Breast epithelium (tissue), 4 donors: Measurements from ENCODE around the gene OXA1L. TPM values are rescaled to one million over a fixed set of nuclear protein-coding genes. Genes with fewer than 3 reads are reported as not detected.

ENCODE experiments used
- DNase-seq, 2 donors: peaks; one replicate each; pipeline ENCODE4 v3.0.0-alpha.2; 2019; ENCODE audit warnings: low spot score in 2 of 2
- H3K27ac ChIP-seq, 2 donors: fragments of 200-600 bp; sonication (generic) in 1 of 2; one replicate each; pipeline ENCODE4 v1.5.1; 2016 to 2019; ENCODE audit warnings: mild to moderate bottlenecking in 1 of 2
- H3K27me3 ChIP-seq, 2 donors: fragments of 200-600 bp; sonication (generic) in 1 of 2; one replicate each; pipeline versions ENCODE4 v1.5.1 to v1.6.0; 2017 to 2019; ENCODE audit warnings: control low read depth in 1 of 2, mild to moderate bottlenecking in 1 of 2
- H3K36me3 ChIP-seq: fragments of 200-600 bp; one replicate; pipeline ENCODE4 v1.5.1; 2019
- H3K4me1 ChIP-seq, 2 donors: fragments of 200-600 bp; sonication (generic); one replicate each; pipeline ENCODE4 v1.5.1; 2016 to 2019; ENCODE audit warnings: control low read depth in 1 of 2
- H3K4me3 ChIP-seq, 3 donors: fragments of 200-600 bp; sonication (generic); 1 replicate in 2 of 3; 2 replicates in 1 of 3; pipeline ENCODE4 v1.5.1; 2016 to 2019; ENCODE audit warnings: mild to moderate bottlenecking in 3 of 3, moderate library complexity in 2 of 3
- H3K9me3 ChIP-seq, 2 donors: fragments of 200-600 bp; sonication (generic) in 1 of 2; one replicate each; pipeline ENCODE4 v1.5.1; 2016 to 2019; ENCODE audit warnings: control low read depth in 1 of 2
- CTCF ChIP-seq, 3 donors: fragments of 450-650 bp; IDR thresholded peaks; one replicate each; pipeline ENCODE4 v1.5.1; 2016 to 2017; ENCODE audit warnings: antibody characterized with exemption in 3 of 3, mild to moderate bottlenecking in 3 of 3, moderate library complexity in 3 of 3
- POLR2A ChIP-seq: fragments of 450-650 bp; IDR thresholded peaks from one replicate; pipeline ENCODE4 v1.6.1; 2016; ENCODE audit warnings: antibody characterized with exemption, mild to moderate bottlenecking, moderate library complexity
- POLR2AphosphoS5 ChIP-seq, 3 donors: sonication (generic); formaldehyde crosslinking; IDR thresholded peaks; one replicate each; pipeline ENCODE4 v1.6.1; 2017; ENCODE audit warnings: antibody characterized with exemption in 3 of 3
- intact Hi-C: fragments of 100-400 bp; cut with DNase I; formaldehyde crosslinking; loops from one replicate; pipeline ENCODE4 v1.15.1; 2023; ENCODE audit warnings: low total_unique reads
- total RNA-seq, 3 donors: library from RNA; depleted of rRNA; stranded (reverse); fragments of >200 nt; gene quantifications; one replicate each; pipeline ENCODE4 v1.1.0, GENCODE V29; 2016

Gene OXA1L
- total RNA-seq, 3 donors from 2014 or later, result 80.0 to 145 (median 101) TPM

GRCh38 chr14:22739423-22739822 lies 27.1 kb upstream of the OXA1L start:
- H3K4me1 ChIP-seq, result no peaks in the 10 kb centered on the region
- no peak overlapping the region for H3K4me3 ChIP-seq
- no peaks in the 10 kb centered on the region for H3K36me3 ChIP-seq
- intact Hi-C loops, result no loop called here
- TF ChIP-seq CTCF (IDR thresholded peaks at IDR 0.05), result no peak
- H3K27me3 ChIP-seq, result no peaks in the 10 kb centered on the region
- H3K27ac ChIP-seq, result no peak overlapping the region
- DNase-seq, result no peak
- H3K9me3 ChIP-seq, result no peaks in the 10 kb centered on the region

- DNase-seq, result no peak
- H3K36me3 ChIP-seq, result no peaks in the 10 kb centered on the region
- H3K27ac ChIP-seq, result no peak overlapping the region
- intact Hi-C loops, result no loop called here
- H3K4me1 ChIP-seq, result no peaks in the 10 kb centered on the region
- TF ChIP-seq POLR2A (no peak), POLR2AphosphoS5 (IDR thresholded peaks at IDR 0.05) (no peak), CTCF (IDR thresholded peaks at IDR 0.05) (no peak)
- H3K4me3 ChIP-seq, result no peak overlapping the region
- no peaks in the 10 kb centered on the region for H3K27me3 ChIP-seq
- no peaks in the 10 kb centered on the region for H3K9me3 ChIP-seq
Measured at GRCh38 chr14:22740020-22740419, 26.5 kb upstream of the OXA1L start.

- no peaks in the 10 kb centered on the region for H3K36me3 ChIP-seq
- H3K4me3 ChIP-seq, result no peak overlapping the region
- H3K4me1 ChIP-seq, result no peaks in the 10 kb centered on the region
- no peaks in the 10 kb centered on the region for H3K9me3 ChIP-seq
- H3K27me3 ChIP-seq, result no peaks in the 10 kb centered on the region
- intact Hi-C loops, result no loop called here
- no peak overlapping the region for H3K27ac ChIP-seq
- TF ChIP-seq POLR2A (no peak), POLR2AphosphoS5 (IDR thresholded peaks at IDR 0.05) (no peak), CTCF (IDR thresholded peaks at IDR 0.05) (no peak)
- no peak for DNase-seq
Measured at GRCh38 chr14:22747769-22748168, 18.7 kb upstream of the OXA1L start.

GRCh38 chr14:22748206-22748605 lies 18.3 kb upstream of the OXA1L start:
- Histone ChIP-seq H3K27ac (no peak overlapping the region), H3K4me3 (no peak overlapping the region), H3K36me3 (no peaks in the 10 kb centered on the region), H3K4me1 (no peaks in the 10 kb centered on the region), H3K9me3 (no peaks in the 10 kb centered on the region), H3K27me3 (no peaks in the 10 kb centered on the region)
- TF ChIP-seq CTCF (IDR thresholded peaks at IDR 0.05), result no peak
- no peak for TF ChIP-seq POLR2AphosphoS5 (IDR thresholded peaks at IDR 0.05)
- TF ChIP-seq POLR2A, result no peak
- DNase-seq, result no peak
- intact Hi-C loops, result no loop called here

- H3K27ac ChIP-seq, result no peak overlapping the region
- H3K9me3 ChIP-seq, result no peaks in the 10 kb centered on the region
- no peaks in the 10 kb centered on the region for H3K36me3 ChIP-seq
- no peaks in the 10 kb centered on the region for H3K4me1 ChIP-seq
- no peaks in the 10 kb centered on the region for H3K27me3 ChIP-seq
- no peak for DNase-seq
- TF ChIP-seq POLR2A (no peak), POLR2AphosphoS5 (IDR thresholded peaks at IDR 0.05) (no peak), CTCF (IDR thresholded peaks at IDR 0.05) (no peak)
- intact Hi-C loops, result no loop called here
- H3K4me3 ChIP-seq, result no peak overlapping the region
Measured at GRCh38 chr14:22748631-22749068, 17.8 kb upstream of the OXA1L start.
